OCI-LY3 (cell line): ENCODE data around the gene MUC2.

Experiments
- H2AFZ ChIP-seq: fragments of 200-600, 300-600 bp; shearing (Covaris generic); 2 replicates; pipeline ENCODE4 v1.6.0; 2014; ENCODE audit warnings: antibody characterized with exemption, low read depth, low read length
- H3K27ac ChIP-seq: fragments of 200-600, 300-600 bp; sonication (generic); 2 replicates; pipeline ENCODE4 v1.5.1; 2014; ENCODE audit warnings: mild to moderate bottlenecking, low read length, moderate library complexity, mixed read lengths
- H3K27me3 ChIP-seq: fragments of 200-600, 300-600 bp; sonication (generic); 2 replicates; pipeline ENCODE4 v1.6.1; 2014; ENCODE audit warnings: low read depth, low read length, mixed read lengths
- H3K36me3 ChIP-seq: fragments of 200-600, 300-600 bp; sonication (generic); replicated peaks from 2 replicates; pipeline ENCODE3; 2014; ENCODE audit warnings: low read depth, low read length, mixed read lengths
- H3K4me1 ChIP-seq: fragments of 300-600, 200-600 bp; sonication (generic); 2 replicates; pipeline ENCODE4 v1.6.1; 2014; ENCODE audit warnings: low read length, mixed read lengths
- H3K4me2 ChIP-seq: fragments of 200-600, 300-600 bp; sonication (generic); 2 replicates; pipeline ENCODE4 v1.6.1; 2014; ENCODE audit warnings: low read length, mixed read lengths
- H3K4me3 ChIP-seq: fragments of 300-600, 200-600 bp; sonication (generic); 2 replicates; pipeline ENCODE4 v1.5.1; 2014; ENCODE audit warnings: antibody characterized with exemption, mild to moderate bottlenecking, low read length, moderate library complexity
- H3K79me2 ChIP-seq: fragments of 300-600, 200-600 bp; shearing (Covaris generic); 2 replicates; pipeline ENCODE4 v1.6.1; 2014; ENCODE audit warnings: mild to moderate bottlenecking, low read length, mixed read lengths
- H3K9ac ChIP-seq: fragments of 300-600, 200-600 bp; shearing (Covaris generic); 2 replicates; pipeline ENCODE4 v1.6.0; 2014; ENCODE audit warnings: mild to moderate bottlenecking, low read length, moderate library complexity
- H3K9me3 ChIP-seq: fragments of 200-600, 300-600 bp; shearing (Covaris generic); 2 replicates; pipeline ENCODE4 v1.6.1; 2014; ENCODE audit warnings: low read length, mixed read lengths; ENCODE audit not compliant: insufficient read depth
- H4K20me1 ChIP-seq: fragments of 200-600, 300-600 bp; sonication (generic); 2 replicates; pipeline ENCODE4 v1.6.1; 2016; ENCODE audit warnings: low read length, mixed read lengths; ENCODE audit not compliant: insufficient read depth
- EZH2phosphoT487 ChIP-seq: fragments of 200-600 bp; shearing (Covaris generic); IDR thresholded peaks from 2 replicates; pipeline ENCODE4 v1.6.1; 2018; ENCODE audit warnings: antibody characterized with exemption, mixed run types, low read depth
- TF ChIP-seq, protein P1 (sequence below): fragments of 200-600, 300-600 bp; sonication (generic); IDR thresholded peaks from 2 replicates; pipeline ENCODE4 v1.5.1; 2014; ENCODE audit warnings: antibody characterized with exemption, low read length, low read depth

Gene MUC2

DNA sequence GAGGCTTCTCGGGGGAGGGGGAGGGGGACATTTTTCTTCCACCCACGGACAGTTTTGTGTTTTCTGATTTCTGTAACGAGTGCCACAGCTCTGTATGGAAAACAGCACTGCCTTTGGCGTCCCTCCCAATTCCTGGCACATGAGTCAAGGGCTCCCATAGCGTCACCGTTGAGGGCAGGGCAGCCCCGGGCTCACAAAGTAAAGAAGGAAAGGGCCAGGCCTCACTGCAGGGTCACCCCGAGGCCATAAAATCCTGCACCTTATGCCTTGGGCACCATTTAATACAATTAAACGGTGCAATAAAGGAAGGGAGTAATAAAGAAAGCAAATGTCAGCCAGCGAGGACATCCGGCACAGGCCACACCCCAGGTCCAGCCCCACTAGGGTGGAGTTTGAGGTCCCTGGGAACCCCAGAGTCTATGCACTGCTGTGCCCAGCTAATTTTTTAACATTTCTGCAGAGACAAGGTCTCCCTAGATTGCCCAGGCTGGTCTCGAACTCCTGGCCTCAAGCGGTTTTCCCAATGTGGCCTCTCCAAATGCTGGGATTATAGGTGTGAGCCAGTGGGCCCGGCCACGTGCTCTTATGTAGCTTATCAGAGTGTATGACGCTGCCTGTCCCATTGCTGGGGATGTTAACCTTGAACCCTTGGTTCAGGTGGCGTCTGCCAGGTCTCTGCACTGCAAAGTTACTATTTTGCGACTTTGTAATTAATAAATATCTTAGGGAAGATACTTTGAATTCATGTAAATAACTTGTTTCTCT lies 13.6 kb upstream of the MUC2 start:
- Histone ChIP-seq H2AFZ (no peak overlapping the region), H3K4me2 (no peak overlapping the region), H3K9ac (no peak overlapping the region)

DNA sequence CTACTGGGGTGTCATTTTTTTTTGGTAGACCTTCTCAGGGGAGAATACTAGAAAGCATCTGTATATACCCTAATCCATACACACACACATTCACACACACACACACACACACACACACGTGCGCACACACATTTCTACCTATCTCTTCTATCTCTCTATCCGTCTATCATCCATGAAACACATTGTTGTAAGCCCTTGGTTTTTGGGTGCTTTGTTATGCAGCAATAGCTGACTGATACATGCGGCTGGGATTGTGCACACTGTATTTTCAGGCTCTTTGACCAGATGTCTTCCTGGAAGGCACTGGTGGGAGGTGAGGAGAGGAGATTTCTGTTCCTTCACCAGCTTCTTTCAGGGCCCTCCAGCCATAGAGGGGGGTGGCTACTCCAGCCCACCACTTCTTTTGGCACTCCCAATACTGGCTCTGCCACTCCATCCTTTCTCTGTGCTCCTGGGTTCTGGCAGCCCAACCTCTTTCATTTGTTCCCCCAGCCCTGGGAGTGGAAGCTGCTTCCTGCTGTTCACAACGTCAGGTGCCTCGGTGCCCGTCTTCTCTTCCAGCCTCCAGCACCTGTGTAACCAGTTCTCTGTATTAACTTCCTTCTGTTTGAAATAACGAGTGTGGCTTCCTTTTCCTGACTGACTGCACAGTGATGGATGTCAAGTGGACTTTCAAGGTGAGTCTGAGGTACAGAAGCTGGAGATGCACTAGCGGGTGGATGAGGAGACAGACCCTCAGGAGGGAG lies 12.4 kb upstream of the MUC2 start:
- Histone ChIP-seq H3K9ac (no peak overlapping the region), H2AFZ (no peak overlapping the region), H3K27me3 (peaks cover 13% of the 10 kb centered on the region; the same call in 1 of the 2 replicates), H3K4me3 (no peak overlapping the region), H3K79me2 (no peaks in the 10 kb centered on the region), H4K20me1 (no peaks in the 10 kb centered on the region), H3K9me3 (no peaks in the 10 kb centered on the region), H3K27ac (no peak overlapping the region), H3K4me2 (no peak overlapping the region), H3K36me3 (no peaks in the 10 kb centered on the region), H3K4me1 (no peaks in the 10 kb centered on the region)
- TF ChIP-seq, protein P1, sequence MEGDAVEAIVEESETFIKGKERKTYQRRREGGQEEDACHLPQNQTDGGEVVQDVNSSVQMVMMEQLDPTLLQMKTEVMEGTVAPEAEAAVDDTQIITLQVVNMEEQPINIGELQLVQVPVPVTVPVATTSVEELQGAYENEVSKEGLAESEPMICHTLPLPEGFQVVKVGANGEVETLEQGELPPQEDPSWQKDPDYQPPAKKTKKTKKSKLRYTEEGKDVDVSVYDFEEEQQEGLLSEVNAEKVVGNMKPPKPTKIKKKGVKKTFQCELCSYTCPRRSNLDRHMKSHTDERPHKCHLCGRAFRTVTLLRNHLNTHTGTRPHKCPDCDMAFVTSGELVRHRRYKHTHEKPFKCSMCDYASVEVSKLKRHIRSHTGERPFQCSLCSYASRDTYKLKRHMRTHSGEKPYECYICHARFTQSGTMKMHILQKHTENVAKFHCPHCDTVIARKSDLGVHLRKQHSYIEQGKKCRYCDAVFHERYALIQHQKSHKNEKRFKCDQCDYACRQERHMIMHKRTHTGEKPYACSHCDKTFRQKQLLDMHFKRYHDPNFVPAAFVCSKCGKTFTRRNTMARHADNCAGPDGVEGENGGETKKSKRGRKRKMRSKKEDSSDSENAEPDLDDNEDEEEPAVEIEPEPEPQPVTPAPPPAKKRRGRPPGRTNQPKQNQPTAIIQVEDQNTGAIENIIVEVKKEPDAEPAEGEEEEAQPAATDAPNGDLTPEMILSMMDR: no peak
- no peak for TF ChIP-seq EZH2phosphoT487

More for the DNA sequence above, 13.6 kb upstream of the MUC2 start:
- peaks cover 13% of the 10 kb centered on the region; the same call in 1 of the 2 replicates for H3K27me3 ChIP-seq
- no peak overlapping the region for H3K4me3 ChIP-seq
- no peaks in the 10 kb centered on the region for H4K20me1 ChIP-seq
- no peaks in the 10 kb centered on the region for H3K4me1 ChIP-seq
- TF ChIP-seq, protein P1: no peak
- TF ChIP-seq EZH2phosphoT487: no peak
- no peaks in the 10 kb centered on the region for H3K9me3 ChIP-seq
- no peak overlapping the region for H3K27ac ChIP-seq
- H3K36me3 ChIP-seq: no peaks in the 10 kb centered on the region
- H3K79me2 ChIP-seq: no peaks in the 10 kb centered on the region

DNA sequence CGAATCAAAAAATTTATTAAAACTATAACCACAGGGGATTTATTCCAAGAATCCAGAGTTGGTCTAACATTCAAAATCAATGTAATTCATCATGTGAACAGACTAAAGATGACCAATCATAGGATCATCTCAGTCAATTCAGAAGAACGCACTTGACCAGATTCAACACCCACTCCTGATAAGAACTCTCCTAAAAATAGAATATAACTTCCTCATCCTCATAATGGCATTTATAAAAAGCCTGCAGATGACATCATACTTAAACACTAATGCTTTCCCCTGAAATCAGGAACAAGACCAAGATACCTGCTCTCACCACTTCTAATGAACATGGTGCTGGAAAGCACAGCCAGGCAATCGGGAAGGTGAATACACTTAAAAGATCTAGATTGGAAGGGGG lies 10.5 kb upstream of the MUC2 start:
- Histone ChIP-seq H2AFZ (no peak overlapping the region), H3K79me2 (no peaks in the 10 kb centered on the region), H3K4me3 (no peak overlapping the region), H3K4me1 (no peaks in the 10 kb centered on the region), H3K4me2 (no peak overlapping the region), H3K27me3 (peaks cover 18% of the 10 kb centered on the region; the same call in 1 of the 2 replicates), H3K36me3 (no peaks in the 10 kb centered on the region), H3K9ac (no peak overlapping the region), H3K9me3 (no peaks in the 10 kb centered on the region), H3K27ac (no peak overlapping the region), H4K20me1 (no peaks in the 10 kb centered on the region)
- TF ChIP-seq, protein P1: no peak
- TF ChIP-seq EZH2phosphoT487: no peak

DNA sequence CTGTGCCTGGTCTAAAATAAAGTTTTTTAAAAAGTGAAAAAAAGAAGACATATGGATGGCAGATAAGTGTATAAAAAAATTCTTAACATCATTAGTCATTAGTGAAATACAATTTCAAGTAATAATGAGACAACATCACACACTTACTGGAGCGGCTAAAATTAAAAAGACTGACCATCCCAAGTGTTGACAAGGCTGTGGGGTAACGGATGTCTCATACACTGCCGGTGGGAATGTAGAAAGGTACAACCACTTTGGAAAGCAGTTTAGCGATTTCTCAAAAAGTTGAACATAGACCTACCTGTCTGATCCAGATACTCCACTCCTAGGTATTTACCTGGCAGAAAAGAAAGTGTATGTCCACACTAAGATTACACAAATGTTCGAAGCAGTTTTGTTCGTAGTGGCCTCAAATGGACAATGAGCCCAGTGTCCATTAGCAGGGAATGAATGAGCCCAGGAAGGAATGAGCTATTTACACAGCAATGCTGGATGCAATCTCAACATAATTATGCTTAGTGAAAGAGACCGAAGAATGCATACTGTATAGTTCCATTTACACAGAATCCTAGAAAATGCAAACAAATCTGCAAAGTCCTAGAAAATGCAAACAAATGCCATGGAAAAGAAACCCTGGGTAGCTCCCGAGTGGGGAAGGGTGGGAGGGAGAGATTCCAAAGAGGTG lies 6.7 kb upstream of the MUC2 start:
- Histone ChIP-seq H3K27me3 (peaks cover 10% of the 10 kb centered on the region; the same call in 1 of the 2 replicates), H3K9ac (no peak overlapping the region), H3K36me3 (no peaks in the 10 kb centered on the region), H3K4me3 (no peak overlapping the region), H3K79me2 (no peaks in the 10 kb centered on the region), H3K4me2 (no peak overlapping the region), H3K27ac (no peak overlapping the region), H4K20me1 (no peaks in the 10 kb centered on the region), H3K4me1 (no peaks in the 10 kb centered on the region), H2AFZ (no peak overlapping the region), H3K9me3 (no peaks in the 10 kb centered on the region)
- no peak for TF ChIP-seq EZH2phosphoT487
- TF ChIP-seq, protein P1: no peak
